ENCODE measurements around the gene CUL1.

Gene CUL1

DNA sequence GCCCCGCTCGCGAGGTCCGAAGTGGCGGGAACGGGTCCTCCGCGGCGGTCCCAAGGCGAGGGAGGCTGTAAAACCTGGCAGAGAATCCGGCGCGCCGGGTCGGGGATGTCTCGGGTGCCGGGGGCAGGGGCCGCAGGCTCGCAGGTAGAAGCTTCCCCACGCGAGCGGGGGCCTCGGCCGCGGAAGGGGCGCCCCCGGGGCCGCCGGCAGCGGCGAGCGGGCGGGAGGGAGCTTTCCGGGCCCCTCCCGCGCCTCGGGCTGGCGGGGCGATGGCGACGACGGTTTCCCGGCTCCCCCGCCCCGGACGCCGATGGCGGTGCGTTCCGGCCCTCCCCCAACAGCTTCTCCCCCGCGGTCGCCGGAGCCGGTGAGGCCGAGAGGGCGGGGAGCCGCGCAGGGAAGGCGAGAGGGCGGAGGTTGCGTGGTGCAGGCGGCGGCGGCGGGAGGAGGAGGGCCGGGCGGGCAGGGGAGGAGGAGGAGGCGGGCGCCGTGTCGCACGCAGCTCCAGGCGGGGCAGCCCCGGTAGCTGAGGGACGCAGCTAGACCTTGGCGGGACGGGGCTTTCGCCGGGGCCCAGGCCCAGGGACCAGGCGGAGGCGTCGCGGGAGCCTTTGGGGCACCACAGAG, at the start of gene CUL1:
Gene CUL1 (plus strand): TSS at position 507 of the 627 bp plus-strand sequence. CDS start 31,220 bp downstream, outside the sequence.
- peak; percentile 62 to 76 for DNase-seq (ENCODE audit: low read depth in 2 of 2)

DNA sequence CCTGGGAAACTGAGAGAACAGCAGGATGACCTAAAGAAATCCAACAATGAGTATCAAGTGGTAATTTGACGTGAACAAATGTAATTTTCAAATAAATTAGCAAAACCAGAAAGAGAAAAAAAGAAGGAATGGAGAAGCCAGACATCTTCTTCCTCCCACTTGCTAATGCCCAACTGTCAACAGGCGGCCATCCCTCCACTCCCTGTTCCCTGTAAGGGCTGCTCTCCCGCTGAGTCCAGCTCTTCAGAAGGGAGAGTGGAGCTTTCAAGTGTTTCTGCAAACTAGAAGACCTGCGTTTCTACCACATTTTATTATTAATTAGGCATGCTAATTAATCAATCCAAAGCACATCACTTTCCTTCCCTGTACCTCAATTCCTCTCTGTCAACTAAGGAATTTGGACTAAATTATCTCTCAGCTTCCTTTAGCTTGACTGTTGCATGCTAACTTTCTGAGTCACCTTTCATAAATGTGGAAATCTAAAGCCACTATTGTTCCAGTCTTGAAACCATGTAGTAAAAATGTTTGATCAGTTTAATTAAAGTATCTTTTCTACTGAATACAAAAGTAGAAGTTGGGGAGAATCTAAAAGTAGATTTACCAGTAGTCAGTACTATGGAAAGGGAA, 48.4 kb upstream of the CUL1 start:
- DNase-seq (ENCODE audit: low read depth in 2 of 2) = no peak

DNA sequence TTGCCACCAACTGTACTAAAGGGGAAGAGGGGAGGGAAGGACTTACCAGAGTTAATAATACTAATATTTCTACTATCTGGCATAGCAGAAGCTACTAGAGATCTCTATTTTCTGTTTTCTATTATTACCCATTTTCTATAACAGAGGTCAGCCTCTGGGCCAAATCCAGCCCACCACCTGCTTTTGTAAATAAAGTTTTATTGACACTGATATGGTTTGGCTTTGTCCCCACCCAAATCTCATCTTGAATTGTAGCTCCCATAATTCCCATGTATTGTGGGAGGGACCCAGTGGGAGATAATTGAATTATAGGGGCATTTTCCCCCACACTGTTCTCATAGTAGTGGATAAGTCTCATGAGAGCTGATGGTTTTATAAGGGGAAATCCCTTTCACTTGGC, 45.9 kb upstream of the CUL1 start:
- no peak for DNase-seq (ENCODE audit: low read depth in 2 of 2)

DNA sequence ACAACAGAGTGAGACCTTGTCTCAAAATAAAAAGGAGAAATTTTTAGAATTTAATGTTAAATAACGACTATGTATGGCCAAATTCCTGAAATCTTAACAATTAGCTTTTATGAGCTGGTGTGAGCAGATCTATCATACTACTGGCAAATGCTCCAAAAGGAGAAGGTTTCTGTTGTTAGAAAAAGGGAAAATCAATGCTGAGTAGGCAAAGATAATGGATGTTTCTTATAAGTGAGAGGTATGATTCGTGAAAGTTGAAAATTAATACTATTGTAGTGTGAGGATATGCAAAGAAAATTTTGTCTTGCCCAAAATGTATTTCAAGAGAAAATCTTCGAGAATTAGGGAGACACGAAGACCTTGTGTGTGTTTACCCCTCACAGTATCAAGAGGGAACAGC, 40.8 kb upstream of the CUL1 start:
- no peak for DNase-seq (ENCODE audit: low read depth in 2 of 2)

DNA sequence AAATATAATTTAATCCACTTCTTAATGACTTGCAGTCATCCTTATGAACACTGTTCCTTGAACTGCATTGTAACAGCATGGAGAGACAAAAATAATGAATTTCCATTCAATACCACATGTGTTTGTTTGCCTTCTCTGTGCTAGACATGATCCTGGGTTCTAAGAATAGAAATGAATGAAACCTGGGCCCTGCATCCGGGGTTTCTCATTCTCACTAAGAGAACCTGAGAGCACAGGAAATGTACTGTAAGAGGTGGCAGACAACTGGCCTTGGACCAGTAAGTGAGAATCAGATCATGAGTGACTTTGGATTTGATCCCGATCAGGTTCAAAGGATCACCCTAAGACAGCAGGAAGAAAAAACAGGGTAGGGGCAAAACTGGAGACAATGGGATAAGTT, 37.2 kb upstream of the CUL1 start:
- no peak for DNase-seq (ENCODE audit: low read depth in 2 of 2)

DNA sequence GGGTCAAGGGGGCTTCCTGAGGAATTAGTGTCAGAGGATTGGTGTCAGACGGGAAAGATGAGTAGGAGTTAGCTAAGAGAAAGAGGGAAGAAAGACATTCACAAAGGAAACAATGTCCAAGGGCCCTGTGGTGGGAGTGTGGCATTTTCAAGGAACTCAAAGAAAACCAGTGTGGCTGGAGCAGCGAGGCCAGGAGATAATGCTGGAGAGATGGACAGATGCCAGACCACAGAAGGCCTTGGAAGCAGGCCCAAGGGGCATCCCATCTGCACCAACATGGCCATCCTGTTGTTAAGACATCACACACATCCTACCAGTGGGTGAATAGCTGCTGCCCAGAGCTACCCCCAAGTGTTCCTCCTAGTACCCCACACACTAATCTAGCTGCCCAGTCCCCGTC, 36.1 kb upstream of the CUL1 start:
- no peak for DNase-seq (ENCODE audit: low read depth in 2 of 2)

DNA sequence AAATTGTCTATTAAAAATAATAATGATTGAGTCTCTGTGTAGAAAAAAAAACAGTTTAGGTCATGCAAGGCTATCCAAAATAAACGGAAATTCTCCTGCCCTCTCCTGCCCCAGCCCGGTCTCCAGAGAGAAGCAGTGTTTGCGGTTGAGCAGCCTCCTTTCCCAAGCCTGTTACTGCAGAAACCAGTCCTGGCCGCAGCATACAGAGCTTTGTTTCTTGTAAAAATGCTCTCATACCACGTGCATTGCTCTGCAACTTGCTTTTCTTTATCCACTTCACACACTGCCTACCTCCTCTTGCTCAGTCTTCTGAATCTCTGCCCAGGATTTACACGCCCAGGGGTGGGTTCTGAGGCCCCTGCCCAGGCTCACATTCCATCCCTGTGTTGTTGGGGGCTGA, 34.4 kb upstream of the CUL1 start:
- DNase-seq (ENCODE audit: low read depth in 2 of 2) = no peak

DNA sequence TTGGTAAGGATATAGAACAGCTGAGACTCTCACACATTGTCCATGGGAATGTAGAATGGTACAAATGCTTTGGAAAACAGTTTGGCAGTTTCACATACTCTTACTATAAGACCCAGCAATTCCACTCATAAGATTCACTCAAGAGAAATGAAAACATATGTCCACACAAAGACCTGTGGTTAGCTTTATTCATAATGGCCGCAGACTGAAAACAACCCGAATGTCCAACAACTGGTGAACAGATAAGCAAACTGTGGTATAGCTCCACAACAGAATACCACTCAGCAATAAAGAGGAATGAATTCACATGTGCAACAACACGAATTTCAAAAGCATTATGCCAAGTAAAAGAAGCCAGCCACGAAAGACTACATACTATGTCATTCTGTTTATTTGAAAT, 33.5 kb upstream of the CUL1 start:
- DNase-seq (ENCODE audit: low read depth in 2 of 2) = no peak

DNA sequence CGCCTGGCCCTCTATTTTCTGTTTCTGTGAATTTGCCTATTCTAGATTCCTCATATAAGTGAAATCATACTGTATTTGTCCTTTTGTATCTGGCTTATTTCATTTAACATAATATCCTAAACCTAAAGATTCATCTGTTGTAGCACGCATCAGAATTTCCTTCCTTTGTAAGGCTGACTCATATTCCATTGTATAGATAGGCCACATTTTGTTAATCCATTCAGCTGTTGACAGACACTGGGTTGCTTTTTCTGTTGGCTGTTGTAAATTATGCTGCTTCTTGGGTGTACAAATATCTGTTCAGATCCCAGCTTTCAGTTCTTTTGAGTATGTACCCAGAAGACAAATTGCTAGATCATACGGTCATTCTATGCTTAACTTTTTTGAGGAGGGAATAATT, 28.8 kb upstream of the CUL1 start:
- no peak for DNase-seq (ENCODE audit: low read depth in 2 of 2)

DNA sequence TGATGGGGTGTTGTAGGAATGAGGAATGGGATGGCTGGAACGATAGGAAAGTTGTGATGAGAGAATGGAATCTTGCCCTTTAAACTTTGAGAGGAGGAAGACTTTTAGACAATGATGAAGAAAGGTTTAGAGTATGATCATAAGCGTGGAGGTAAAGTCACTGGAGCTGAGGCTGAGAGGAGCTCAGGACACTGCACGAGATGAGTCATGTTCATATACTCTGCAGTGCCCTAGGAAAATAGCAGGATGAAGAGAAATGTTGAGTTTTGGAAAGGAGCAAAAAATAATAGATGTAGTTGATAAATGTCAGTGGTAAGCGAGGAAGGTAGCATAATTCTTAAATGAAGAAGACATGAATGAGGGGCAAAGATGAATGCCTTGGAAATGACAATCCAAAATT, 28.3 kb upstream of the CUL1 start:
- no peak for DNase-seq (ENCODE audit: low read depth in 2 of 2)

DNA sequence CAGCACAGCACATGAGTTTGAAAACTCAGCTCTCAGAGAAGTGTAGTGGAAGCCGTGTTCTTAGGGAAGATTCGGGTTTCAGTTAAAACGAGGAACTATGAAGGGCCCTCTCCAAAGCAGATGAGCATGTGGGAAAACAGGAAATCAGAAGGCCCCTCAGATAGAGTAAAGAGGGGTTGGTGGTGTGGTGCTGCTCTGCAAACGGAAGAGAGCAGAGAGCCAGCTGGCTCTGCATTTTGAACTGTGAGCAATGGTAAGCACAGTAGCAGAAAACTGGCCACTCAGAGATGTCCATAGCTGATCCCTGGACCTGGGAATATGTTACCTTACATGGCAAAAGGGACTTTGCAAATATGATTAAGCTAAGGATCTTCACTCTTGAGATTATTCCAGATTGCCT, 27.9 kb upstream of the CUL1 start:
- no peak for DNase-seq (ENCODE audit: low read depth in 2 of 2)

DNA sequence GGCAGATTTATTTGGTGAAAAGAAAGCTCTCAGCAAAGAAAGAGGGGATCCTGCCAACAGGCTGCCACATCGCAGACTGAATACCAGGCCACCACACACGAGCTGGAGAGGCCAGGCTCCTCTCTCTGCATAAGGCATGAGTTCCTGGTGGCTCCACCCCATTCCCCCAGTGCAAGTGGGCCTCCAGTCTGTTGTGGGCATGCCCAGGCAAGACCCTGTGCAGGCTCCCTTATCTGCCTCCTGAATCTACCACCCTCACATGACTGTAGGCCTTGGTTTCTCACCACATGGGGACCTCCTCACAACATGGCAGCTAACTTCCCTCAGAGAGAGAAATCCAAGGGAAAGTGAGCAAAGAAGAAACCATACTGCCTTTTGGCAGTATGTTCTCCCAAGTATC, 26.7 kb upstream of the CUL1 start:
- no peak for DNase-seq (ENCODE audit: low read depth in 2 of 2)

DNA sequence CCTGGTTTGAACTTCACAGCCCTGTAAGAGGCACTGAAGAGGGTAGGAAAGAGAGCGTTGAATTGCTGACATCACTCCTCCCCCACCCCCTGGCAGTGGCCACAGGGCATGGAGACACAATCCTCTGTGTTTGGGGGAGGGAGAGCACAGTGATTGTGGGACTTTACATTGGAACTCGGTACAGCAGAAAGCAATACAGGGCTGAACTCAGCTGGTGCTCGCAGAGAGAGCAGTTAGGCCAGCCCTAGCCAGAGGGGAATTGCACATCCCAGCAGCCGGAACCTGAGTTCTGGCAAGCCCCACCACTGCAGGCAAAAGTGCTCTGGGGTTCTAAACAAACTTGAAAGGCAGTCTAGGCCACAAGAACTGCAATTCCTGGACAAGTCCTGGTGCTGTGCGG, 24.0 kb upstream of the CUL1 start:
- no peak for DNase-seq (ENCODE audit: low read depth in 2 of 2)

DNA sequence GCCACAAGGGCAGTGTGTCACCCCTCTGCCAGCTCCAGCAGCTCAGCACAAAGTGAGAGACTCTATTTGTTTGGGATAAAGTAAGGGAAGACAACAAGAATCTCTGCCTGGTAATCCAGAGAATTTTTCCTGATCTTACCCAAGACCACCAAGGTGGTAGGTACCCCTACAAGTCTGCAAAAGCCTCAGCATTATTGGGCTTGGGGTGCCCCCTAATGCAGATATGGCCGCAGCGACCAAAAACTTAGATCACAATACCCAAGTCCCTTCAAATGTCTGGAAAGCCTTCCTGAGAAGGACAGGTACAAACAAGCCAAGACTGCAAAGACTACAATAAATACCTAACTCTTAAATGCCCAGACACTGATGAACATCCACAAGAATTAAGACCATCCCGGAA, 22.4 kb upstream of the CUL1 start:
- DNase-seq (ENCODE audit: low read depth in 2 of 2) = no peak

DNA sequence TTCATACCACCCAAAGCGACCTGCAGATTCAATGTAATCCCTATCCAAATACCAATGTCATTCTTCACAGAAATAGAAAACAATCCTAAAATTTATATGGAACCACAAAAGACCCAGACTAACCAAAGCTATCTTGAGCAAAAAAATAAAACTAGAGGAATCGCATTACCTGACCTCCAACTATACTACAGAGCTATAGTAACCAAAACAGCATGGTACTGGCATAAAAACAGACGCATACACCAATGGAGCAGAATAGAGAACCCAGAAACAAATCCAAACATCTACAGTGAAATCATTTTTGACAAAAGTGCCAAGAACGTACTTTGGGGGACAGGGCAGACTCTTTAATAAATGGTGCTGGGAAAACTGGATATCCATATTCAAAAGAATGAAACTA, 16.9 kb upstream of the CUL1 start:
- DNase-seq (ENCODE audit: low read depth in 2 of 2) = no peak

DNA sequence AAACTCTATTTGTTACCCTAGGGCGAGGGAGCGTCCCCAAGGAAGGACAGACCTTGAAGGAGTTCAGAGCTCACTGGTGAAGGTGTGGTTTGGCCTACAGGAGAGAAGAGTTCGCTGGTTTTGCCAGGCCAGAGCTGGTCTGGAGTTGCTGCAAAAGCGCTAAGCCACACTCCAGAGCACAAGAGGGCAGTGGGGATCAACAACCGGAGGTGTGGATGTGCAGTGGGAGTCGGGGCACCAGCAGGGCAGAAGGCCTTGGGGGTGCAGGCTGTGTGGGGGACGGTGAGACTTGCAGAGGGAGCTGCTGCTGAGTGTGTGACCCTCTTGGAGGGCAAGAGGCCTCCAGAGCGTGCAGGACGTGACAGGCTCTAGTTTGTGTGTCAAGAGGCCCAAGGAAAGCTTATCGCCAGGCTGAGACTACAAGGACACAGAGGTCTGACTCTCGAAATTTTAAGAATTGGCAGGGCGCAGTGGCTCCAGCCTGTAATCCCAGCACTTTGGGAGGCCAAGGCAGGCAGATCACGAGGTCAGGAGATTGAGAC, 14.3 kb upstream of the CUL1 start:
- no peak for DNase-seq (ENCODE audit: low read depth in 2 of 2)

DNA sequence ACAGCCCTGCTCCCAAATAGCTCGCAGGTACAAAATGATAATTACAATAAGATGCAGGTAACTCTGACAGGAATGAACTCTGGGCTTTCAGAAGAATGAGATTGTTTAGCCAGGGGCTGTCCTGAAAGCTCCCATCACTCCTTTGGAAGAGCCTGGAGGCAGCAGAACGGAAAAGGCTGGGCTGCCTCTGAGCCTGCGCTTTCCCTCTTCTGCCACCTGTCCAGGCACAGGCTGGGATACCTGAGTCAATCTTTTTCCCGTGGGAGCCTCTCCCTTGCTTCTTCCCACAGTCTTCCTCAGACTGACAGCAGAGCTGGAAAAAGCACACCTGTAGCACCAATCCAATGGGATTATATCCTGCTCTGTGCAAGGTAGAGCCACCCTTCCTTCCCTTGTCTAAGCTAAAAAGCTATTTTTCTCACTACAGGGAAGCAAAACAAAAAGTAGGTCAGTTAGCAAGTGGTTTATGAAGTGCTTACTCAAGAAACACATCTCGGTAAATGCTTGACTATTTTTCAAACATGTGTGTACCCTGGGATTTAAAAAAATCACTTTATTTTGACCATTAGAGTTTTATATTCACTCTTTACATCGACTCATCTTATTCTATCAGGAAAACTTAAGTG, 12.3 kb upstream of the CUL1 start:
- no peak for DNase-seq (ENCODE audit: low read depth in 2 of 2)

DNA sequence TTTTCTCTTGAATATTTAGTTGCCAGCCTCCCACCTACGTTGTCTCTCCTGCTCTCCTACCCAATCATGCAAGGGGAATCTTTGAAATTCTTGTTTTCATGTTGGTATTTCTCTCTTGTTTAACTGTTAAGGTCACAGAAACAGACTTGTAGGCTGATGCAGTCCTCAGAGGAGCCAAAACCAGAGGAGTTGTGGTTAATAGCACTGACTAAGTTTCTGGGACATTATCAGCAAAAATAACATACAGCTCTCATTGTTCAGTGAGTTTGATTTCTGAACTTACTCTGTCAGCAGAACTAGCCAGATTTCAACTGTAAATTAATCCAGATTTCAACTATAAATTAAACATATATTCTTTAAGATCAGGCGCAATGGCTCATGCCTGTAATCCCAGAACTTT, 11.1 kb upstream of the CUL1 start:
- DNase-seq (ENCODE audit: low read depth in 2 of 2) = no peak

DNA sequence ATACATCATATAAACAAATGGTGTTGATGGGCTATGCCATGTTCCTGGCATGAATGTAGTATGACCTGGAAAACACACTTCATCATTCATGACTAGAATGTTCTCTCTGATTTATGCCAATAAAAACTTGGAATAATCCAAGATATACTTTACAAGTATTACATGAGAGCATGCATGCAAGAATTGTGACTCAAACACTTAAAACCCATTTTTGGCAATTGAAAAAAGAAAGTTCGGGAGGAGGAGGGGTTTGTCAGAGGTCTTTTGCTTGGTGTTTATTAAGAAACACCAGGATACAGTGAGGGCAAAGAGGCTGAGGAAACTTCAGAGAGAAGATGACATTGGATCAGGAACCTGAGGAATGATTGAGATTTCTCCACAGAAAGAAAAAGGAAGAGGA, 10.2 kb upstream of the CUL1 start:
- no peak for DNase-seq (ENCODE audit: low read depth in 2 of 2)

DNA sequence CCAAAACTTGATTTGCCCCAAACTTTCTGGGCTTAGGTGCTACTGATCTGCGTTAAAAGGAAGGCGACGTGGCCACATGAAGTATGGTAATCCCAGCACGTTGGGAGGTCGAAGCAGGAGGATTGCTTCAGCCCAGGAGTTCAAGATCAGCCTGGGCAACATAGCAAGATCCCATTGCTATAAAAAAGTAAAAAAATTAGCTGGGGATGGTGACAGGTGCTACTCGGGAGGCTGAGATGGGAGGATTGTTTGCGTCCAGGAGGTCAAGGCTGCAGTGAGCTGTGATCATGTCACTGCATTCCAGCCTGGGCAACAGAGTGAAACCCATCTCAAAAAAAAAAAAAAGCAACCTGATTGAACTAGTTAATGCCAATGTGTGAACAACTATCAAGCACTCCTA, 5.1 kb upstream of the CUL1 start:
- DNase-seq (ENCODE audit: low read depth in 2 of 2) = no peak

DNA sequence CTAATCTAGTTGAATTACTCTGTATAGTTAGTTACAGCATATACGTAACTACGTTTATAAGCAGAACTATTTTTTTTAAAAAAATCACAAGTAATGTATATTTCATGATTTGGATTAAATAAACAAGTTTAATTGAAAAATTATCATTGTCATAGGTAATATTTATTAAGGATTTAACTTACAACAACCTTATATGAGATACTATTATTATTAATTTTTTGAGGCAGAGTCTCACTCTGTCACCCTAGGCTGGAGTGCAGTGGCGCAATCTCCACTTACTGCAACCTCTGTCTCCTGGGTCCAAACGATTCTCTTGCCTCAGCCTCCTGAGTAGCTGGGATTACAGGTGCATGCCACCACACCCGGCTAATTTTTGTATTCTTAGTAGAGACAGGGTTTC, 4.1 kb upstream of the CUL1 start:
- DNase-seq (ENCODE audit: low read depth in 2 of 2) = no peak

DNA sequence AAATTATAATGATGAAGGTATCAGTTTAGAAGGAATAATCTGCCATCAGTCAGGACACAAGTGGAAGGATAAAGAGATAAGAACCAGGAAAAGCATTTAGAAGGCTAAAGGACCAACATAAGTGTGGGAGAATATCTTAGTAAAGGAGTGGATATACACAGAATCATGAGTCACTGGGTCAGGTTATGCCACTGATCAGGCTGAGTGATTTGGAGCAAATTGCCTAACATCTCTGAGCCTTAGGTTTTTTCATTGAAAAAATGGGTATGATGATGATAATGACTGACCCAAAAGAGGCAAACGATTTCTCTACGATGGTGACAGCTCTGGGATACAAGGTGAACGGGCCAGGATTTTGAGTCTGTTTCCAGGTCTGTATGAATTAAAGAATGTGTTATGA, 2.8 kb upstream of the CUL1 start:
- DNase-seq (ENCODE audit: low read depth in 2 of 2) = no peak

DNA sequence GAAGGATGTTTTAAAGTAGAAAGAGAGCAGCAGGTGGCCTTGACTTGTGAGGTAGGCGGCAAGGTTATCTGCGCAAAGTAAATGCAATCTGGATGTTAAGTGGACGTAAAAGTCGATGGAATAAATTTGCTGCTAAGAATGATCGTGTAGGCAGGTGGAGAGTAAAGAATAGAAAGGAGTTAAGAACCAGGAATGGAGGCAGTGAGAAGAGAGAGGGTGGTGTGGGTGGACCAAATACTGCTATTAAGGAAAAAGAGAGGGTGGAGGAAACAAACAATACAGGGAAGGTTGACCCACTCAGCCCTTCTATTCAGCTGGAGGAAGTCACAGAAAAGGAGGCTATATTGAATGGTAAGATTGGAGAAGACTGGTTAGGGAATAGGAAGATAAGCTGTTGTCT, 1.9 kb upstream of the CUL1 start:
- no peak for DNase-seq (ENCODE audit: low read depth in 2 of 2)
